Heart left ventricle (tissue), 16 donors: ENCODE measurements around the gene SLIT3. TPM values are rescaled to one million over a fixed set of nuclear protein-coding genes. Genes with fewer than 3 reads are reported as not detected.
A peak's percentile ranks its signal among the peaks of the same experiment; 100 is the strongest.

Source experiments
- ATAC-seq, 4 donors: fragments of 200-7000 bp; cut with Tn5 transposase; one replicate each; pipeline ENCODE4 v1.9.1; 2020 to 2022; ENCODE audit warnings: moderate library complexity in 4 of 4, mild to moderate bottlenecking in 3 of 4, moderate number of reproducible peaks in 1 of 4
- DNase-seq, 5 donors: peaks; one replicate each; pipeline ENCODE4 v3.0.0-alpha.2; 2020
- H3K27ac ChIP-seq, 12 donors: fragments of 200-600 bp; sonication (generic) in 4 of 12; one replicate each; pipeline versions ENCODE4 v1.5.0 to v1.8.0; 2016 to 2022; ENCODE audit warnings: mild to moderate bottlenecking in 2 of 12
- H3K27me3 ChIP-seq, 9 donors: fragments of 200-600 bp; sonication (generic) in 2 of 9; one replicate each; pipeline versions ENCODE4 v1.5.1 to v1.8.0; 2016 to 2022; ENCODE audit warnings: mild to moderate bottlenecking in 3 of 9
- H3K36me3 ChIP-seq, 9 donors: fragments of 200-600 bp; sonication (generic) in 2 of 9; one replicate each; pipeline versions ENCODE4 v1.5.0 to v1.8.0; 2018 to 2022; ENCODE audit warnings: mild to moderate bottlenecking in 2 of 9
- H3K4me1 ChIP-seq, 12 donors: fragments of 200-600 bp; sonication (generic) in 4 of 12; one replicate each; pipeline versions ENCODE4 v1.5.0 to v1.8.0; 2016 to 2022; ENCODE audit warnings: mild to moderate bottlenecking in 3 of 12
- H3K4me3 ChIP-seq, 12 donors: fragments of 200-600 bp; sonication (generic) in 4 of 12; one replicate each; pipeline versions ENCODE4 v1.5.0 to v1.8.0; 2017 to 2022; ENCODE audit warnings: mild to moderate bottlenecking in 9 of 12, moderate library complexity in 4 of 12
- H3K9me3 ChIP-seq, 12 donors: fragments of 200-600 bp; sonication (generic) in 4 of 12; one replicate each; pipeline versions ENCODE4 v1.5.0 to v1.8.0; 2016 to 2022; ENCODE audit warnings: mild to moderate bottlenecking in 1 of 12
- POLR2A ChIP-seq, 2 donors: fragments of 450-650 bp; IDR thresholded peaks; one replicate each; pipeline ENCODE4 v1.6.1; 2017; ENCODE audit warnings: antibody characterized with exemption in 2 of 2, mild to moderate bottlenecking in 2 of 2, moderate library complexity in 2 of 2
- WGBS, 4 donors: extraction: QIAGEN DNeasy Blood & Tissue Kit in 2 of 4; methylation state at CpG; one replicate each; pipeline versions ENCODE4 v1.1.5 to v1.1.7; 2013 to 2018; 5-methylcytosine and 5-hydroxymethylcytosine counted together
- intact Hi-C, 10 donors: fragments of 100-400 bp; cut with DNase I; formaldehyde crosslinking; loops; one replicate each; pipeline versions ENCODE4 v1.11.1 to v1.14.2; 2022
- polyA plus RNA-seq, 2 donors: library from polyadenylated mRNA; stranded (reverse); fragments of 200-250 nt; gene quantifications; one replicate each; pipeline ENCODE4 v1.2.3, GENCODE V29; 2013
- total RNA-seq, 9 donors: library from RNA; depleted of rRNA in 2 of 9; stranded (reverse); fragments of >200 nt in 2 of 9; fragmentation: NEBNext Ultra II Directional in 3 of 9; extraction: Animal tissue kit (Norgen Biotek cat#: 25700) in 3 of 9; gene quantifications; one replicate each; pipeline versions ENCODE4 v1.1.0 to v1.2.4, GENCODE V29; 2016 to 2023
- TF ChIP-seq, protein P1 (sequence below), 12 donors: fragments of 200-600 bp; sonication (generic) in 4 of 12; IDR thresholded peaks; one replicate each; pipeline versions ENCODE4 v1.5.0 to v1.8.0; 2018 to 2022; ENCODE audit warnings: antibody characterized with exemption in 12 of 12, mild to moderate bottlenecking in 5 of 12
- donor health status: ischemic (EF 13 %, LVEDD 7.1; RV severe dilation, severe dysfunction).
- donor health status: healthy with polysubstance abuse.
- donor health status: DM: no; HTN: yes; CAD: no.
- donor health status: DM: no; HTN: no; CAD: no.
- donor health status: ischemic (EF 25% LVEDD 6.9; RV normal size, moderate dysfunction).
- donor health status: ischemic (EF 25% LVEDD 5.7; RV mildly dilated, moderate dysfunction).
- donor health status: healthy.
- donor health status: DM: yes; HTN: yes; CAD: no.
- donor health status: ischemic (EF 35%, LVEDD 5.7; RV mildly dilated, moderate dysfunction).
- donor health status: nonischemic (EF 11% LVEDD 7.7; RV severe dilation, severe dysfunction).
- donor health status: DM: yes; HTN: yes; CAD: no.
- donor health status: PGD.
- donor health status: ischemic (EF 29% LVEDD 5.4; RV normal size, mild dysfunction).
- donor health status: nonischemic (EF 23%, LVEDD 6.1; RV moderate dilation, normal function).

Gene SLIT3
- total and polyA plus RNA-seq, 11 donors, result 2.3 to 40.3 (median 14.4) TPM

DNA sequence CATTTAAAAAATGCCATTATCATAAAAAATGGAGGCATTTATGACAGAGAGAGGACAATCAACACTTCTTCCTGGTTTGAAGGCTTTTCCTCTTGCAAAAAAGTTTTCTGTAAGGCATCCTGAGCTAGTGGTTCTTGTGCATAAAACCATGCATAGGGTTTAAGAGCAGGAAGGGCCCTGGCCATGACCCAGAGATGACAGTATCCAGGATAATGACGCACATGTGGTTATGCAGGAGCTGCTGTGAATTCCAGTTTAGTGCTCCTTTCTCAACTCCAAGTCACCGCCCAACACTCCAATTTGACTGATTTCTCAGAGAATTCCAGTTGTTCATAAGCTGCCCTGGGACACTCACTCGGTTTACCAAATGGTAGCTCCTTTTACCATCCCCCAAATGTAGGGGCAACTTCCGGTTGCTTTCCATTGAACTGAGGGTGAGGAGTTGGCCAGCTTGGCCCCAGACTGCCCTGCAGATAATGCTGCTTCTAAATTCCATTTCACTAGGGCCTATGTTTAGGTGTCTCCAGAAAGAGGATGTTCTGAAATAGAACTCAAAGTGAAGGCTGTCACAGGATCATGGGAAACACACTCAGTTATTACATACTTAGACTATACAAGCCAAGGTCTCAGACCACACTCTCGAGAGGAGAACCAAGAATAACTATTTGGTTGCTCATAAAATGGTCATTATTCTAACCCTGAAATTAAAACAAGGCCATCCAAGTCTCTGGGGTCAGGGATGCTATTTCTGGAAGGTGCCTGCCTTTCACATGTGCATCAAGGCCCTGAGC is 179.1 kb downstream of the SLIT3 start:
- Histone ChIP-seq H3K4me1 (peaks cover 0 to 11% (median 4%) of the 10 kb centered on the region in 12 donors), H3K9me3 (peaks cover 0 to 8% (median 0%) of the 10 kb centered on the region in 12 donors), H3K4me3 (no peak overlapping the region), H3K36me3 (no peaks in the 10 kb centered on the region), H3K27me3 (no peaks in the 10 kb centered on the region), H3K27ac (no peak overlapping the region)
- WGBS, 4 donors, result 65 to 83% (median 78%) methylated on average over 5 of the region's 5 CpGs
- TF ChIP-seq, protein P1, sequence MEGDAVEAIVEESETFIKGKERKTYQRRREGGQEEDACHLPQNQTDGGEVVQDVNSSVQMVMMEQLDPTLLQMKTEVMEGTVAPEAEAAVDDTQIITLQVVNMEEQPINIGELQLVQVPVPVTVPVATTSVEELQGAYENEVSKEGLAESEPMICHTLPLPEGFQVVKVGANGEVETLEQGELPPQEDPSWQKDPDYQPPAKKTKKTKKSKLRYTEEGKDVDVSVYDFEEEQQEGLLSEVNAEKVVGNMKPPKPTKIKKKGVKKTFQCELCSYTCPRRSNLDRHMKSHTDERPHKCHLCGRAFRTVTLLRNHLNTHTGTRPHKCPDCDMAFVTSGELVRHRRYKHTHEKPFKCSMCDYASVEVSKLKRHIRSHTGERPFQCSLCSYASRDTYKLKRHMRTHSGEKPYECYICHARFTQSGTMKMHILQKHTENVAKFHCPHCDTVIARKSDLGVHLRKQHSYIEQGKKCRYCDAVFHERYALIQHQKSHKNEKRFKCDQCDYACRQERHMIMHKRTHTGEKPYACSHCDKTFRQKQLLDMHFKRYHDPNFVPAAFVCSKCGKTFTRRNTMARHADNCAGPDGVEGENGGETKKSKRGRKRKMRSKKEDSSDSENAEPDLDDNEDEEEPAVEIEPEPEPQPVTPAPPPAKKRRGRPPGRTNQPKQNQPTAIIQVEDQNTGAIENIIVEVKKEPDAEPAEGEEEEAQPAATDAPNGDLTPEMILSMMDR (IDR thresholded peaks at IDR 0.05), result no peak
- TF ChIP-seq POLR2A (IDR thresholded peaks at IDR 0.05), result no peak
- no peak for ATAC-seq
- intact Hi-C loops, result no loop called here
- no peak for DNase-seq

DNA sequence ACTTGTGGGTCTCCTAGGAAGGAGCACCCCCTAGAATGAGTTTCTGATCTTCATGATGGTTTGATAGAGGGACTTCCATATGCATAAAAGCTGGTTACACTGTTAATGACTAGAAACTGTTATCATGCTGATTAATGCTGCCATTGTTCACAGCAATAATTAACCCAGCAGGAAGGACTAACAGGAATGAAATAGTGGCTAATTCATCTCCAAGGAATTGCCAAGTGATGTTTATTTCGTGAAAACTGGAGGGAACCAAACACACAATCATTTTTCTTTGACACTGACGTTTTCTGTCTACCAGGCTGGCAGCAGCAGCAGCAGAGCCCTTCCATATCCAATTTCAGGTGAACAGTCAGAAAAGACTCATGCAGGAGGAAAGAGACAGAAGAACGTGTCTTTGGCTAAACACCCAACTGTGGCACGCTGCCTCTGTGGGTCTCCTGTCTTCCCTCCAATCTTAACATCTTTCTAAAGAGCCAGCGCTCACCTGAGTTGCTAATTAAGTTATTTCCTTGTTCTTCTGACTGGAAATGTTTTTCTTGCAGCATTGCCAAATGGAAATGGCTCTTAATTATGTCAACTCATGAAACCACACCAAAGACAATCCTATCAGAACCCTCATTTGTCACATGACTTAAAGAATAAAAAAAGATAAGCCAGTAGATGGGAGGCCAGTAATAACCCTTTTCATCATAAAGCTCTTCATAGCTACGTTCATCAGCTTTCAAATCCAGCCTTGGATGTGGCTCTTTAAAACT is 181.5 kb downstream of the SLIT3 start:
- Histone ChIP-seq H3K9me3 (peaks cover 0 to 8% (median 0%) of the 10 kb centered on the region in 12 donors), H3K4me1 (peaks cover 0 to 12% (median 3%) of the 10 kb centered on the region in 12 donors), H3K27ac (no peak overlapping the region), H3K36me3 (no peaks in the 10 kb centered on the region), H3K4me3 (no peak overlapping the region), H3K27me3 (no peaks in the 10 kb centered on the region)
- no peak for DNase-seq
- intact Hi-C loops, result loop anchor here in 5 of 10 donors (5.0 to 10.0 kb wide), 5 partner anchors 75 to 425 kb away; partner anchors contain the start of gene SLIT3 (in 5 of the 5)
- 61 to 69% (median 67%) methylated on average over 6 of the region's 6 CpGs for WGBS, 4 donors
- no peak for TF ChIP-seq POLR2A (IDR thresholded peaks at IDR 0.05)
- TF ChIP-seq, protein P1 (IDR thresholded peaks at IDR 0.05), result no peak
- ATAC-seq, result no peak

DNA sequence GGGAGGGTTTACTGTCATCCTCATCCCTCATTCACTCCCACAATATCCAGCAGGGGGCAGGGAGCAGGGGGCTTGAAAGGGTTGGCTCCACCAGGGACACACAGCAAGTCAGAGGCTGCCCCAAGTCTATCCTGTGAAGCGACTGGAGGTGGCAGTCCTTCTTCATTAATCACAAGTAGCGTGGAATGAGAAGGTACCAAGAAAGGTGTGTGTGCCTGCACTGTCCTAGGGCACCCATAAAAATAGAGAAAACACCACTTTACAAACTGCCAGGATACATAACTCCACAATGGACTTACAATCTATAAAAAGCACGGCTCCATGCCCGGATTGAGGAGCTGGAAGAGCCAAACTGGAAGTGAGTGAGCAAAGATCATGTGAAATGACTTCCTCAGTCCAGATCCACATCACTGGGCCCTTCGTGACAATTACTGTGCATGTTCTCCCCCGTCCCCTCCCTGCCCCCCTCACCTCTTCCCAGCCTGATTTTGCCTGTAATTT is 183.9 kb downstream of the SLIT3 start:
- H3K27ac ChIP-seq, result peak overlapping the region in 2 of 12 donors; percentile 2 to 28
- DNase-seq (peak in 2 of 5 donors; percentile 16 to 30), ATAC-seq (peak; percentile 46 to 85 (median 78))
- H3K36me3 ChIP-seq, result no peaks in the 10 kb centered on the region
- peaks cover 0 to 12% (median 3%) of the 10 kb centered on the region in 12 donors for H3K4me1 ChIP-seq
- no peak overlapping the region for H3K4me3 ChIP-seq
- TF ChIP-seq POLR2A (IDR thresholded peaks at IDR 0.05), result no peak
- TF ChIP-seq, protein P1 (IDR thresholded peaks at IDR 0.05), result peak in 6 of 12 donors; percentile 5 to 38 (median 22)
- WGBS, 4 donors, result 38 to 43% (median 42%) methylated on average over 6 of the region's 6 CpGs
- no peaks in the 10 kb centered on the region for H3K27me3 ChIP-seq
- intact Hi-C loops, result loop anchor here in 5 of 10 donors (5.0 to 10.0 kb wide), 5 partner anchors 78 to 428 kb away; partner anchors contain the start of gene SLIT3 (in 5 of the 5)
- H3K9me3 ChIP-seq, result no peaks in the 10 kb centered on the region
